Mucosa of stomach (tissue), 1 donor: ENCODE measurements around the gene APH1B.

ENCODE experiments used
- H3K27me3 ChIP-seq: one replicate; pipeline ENCODE4 v1.7.0; 2013; ENCODE audit warnings: mild to moderate bottlenecking, low read length; ENCODE audit not compliant: control insufficient read depth, insufficient read depth
- H3K36me3 ChIP-seq: one replicate; pipeline ENCODE4 v1.7.0; 2013; ENCODE audit warnings: low read length; ENCODE audit not compliant: control insufficient read depth, insufficient read depth
- H3K4me1 ChIP-seq: one replicate; pipeline ENCODE4 v1.7.0; 2013; ENCODE audit warnings: mild to moderate bottlenecking, low read length; ENCODE audit not compliant: control insufficient read depth, insufficient read depth
- H3K4me3 ChIP-seq: one replicate; pipeline ENCODE4 v1.7.0; 2013; ENCODE audit warnings: low read length
- H3K9ac ChIP-seq: one replicate; pipeline ENCODE4 v1.7.0; 2013; ENCODE audit warnings: mild to moderate bottlenecking, low read length, moderate library complexity
- H3K9me3 ChIP-seq: one replicate; pipeline ENCODE4 v1.7.0; 2013; ENCODE audit warnings: mild to moderate bottlenecking, low read length, moderate library complexity; ENCODE audit not compliant: control insufficient read depth
- donor health status: Pancreatic carcinoma.

APH1B gene

GRCh38 chr15:63351170-63351569, 73.8 kb downstream of the APH1B start:
- H3K36me3 ChIP-seq, result no peaks in the 10 kb centered on the region
- H3K9ac ChIP-seq, result no peak overlapping the region
- no peaks in the 10 kb centered on the region for H3K27me3 ChIP-seq
- no peaks in the 10 kb centered on the region for H3K9me3 ChIP-seq
- H3K4me1 ChIP-seq, result peaks cover 52% of the 10 kb centered on the region
- no peak overlapping the region for H3K4me3 ChIP-seq

- no peaks in the 10 kb centered on the region for H3K27me3 ChIP-seq
- H3K4me1 ChIP-seq, result peaks cover 52% of the 10 kb centered on the region
- H3K9me3 ChIP-seq, result no peaks in the 10 kb centered on the region
- no peaks in the 10 kb centered on the region for H3K36me3 ChIP-seq
- no peak overlapping the region for H3K4me3 ChIP-seq
- H3K9ac ChIP-seq, result no peak overlapping the region
Observed at GRCh38 chr15:63352808-63353207, 75.4 kb downstream of the APH1B start.

GRCh38 chr15:63353261-63353660, 75.9 kb downstream of the APH1B start:
- no peaks in the 10 kb centered on the region for H3K27me3 ChIP-seq
- H3K4me1 ChIP-seq, result peaks cover 50% of the 10 kb centered on the region
- no peaks in the 10 kb centered on the region for H3K9me3 ChIP-seq
- H3K36me3 ChIP-seq, result no peaks in the 10 kb centered on the region
- no peak overlapping the region for H3K9ac ChIP-seq
- no peak overlapping the region for H3K4me3 ChIP-seq

GRCh38 chr15:63353887-63354286, 76.5 kb downstream of the APH1B start:
- Histone ChIP-seq H3K9me3 (no peaks in the 10 kb centered on the region), H3K9ac (no peak overlapping the region), H3K36me3 (no peaks in the 10 kb centered on the region), H3K27me3 (no peaks in the 10 kb centered on the region), H3K4me3 (no peak overlapping the region), H3K4me1 (peaks cover 43% of the 10 kb centered on the region)

- H3K4me3 ChIP-seq, result no peak overlapping the region
- H3K4me1 ChIP-seq, result peaks cover 32% of the 10 kb centered on the region
- no peaks in the 10 kb centered on the region for H3K9me3 ChIP-seq
- H3K27me3 ChIP-seq, result no peaks in the 10 kb centered on the region
- H3K36me3 ChIP-seq, result no peaks in the 10 kb centered on the region
- H3K9ac ChIP-seq, result no peak overlapping the region
Observed at GRCh38 chr15:63354821-63355650, 77.6 kb downstream of the APH1B start.

GRCh38 chr15:63357061-63357460, 79.7 kb downstream of the APH1B start:
- peaks cover 17% of the 10 kb centered on the region for H3K4me1 ChIP-seq
- H3K4me3 ChIP-seq, result no peak overlapping the region
- no peaks in the 10 kb centered on the region for H3K27me3 ChIP-seq
- H3K9ac ChIP-seq, result no peak overlapping the region
- H3K9me3 ChIP-seq, result no peaks in the 10 kb centered on the region
- H3K36me3 ChIP-seq, result no peaks in the 10 kb centered on the region

GRCh38 chr15:63357731-63358130, 80.3 kb downstream of the APH1B start:
- Histone ChIP-seq H3K36me3 (no peaks in the 10 kb centered on the region), H3K4me1 (peaks cover 22% of the 10 kb centered on the region), H3K4me3 (no peak overlapping the region), H3K27me3 (no peaks in the 10 kb centered on the region), H3K9me3 (no peaks in the 10 kb centered on the region), H3K9ac (no peak overlapping the region)

GRCh38 chr15:63358241-63359029, 81.0 kb downstream of the APH1B start:
- Histone ChIP-seq H3K36me3 (no peaks in the 10 kb centered on the region), H3K27me3 (no peaks in the 10 kb centered on the region), H3K4me3 (no peak overlapping the region), H3K9ac (no peak overlapping the region), H3K9me3 (no peaks in the 10 kb centered on the region), H3K4me1 (peaks cover 23% of the 10 kb centered on the region)
